Activated CD8-positive, alpha-beta memory T cell treated with anti-CD3 and anti-CD28 coated beads for 36 hours (primary cell): Measurements from ENCODE around the gene CDC20. TPM values are rescaled to one million over a fixed set of nuclear protein-coding genes. Genes with fewer than 3 reads are reported as not detected.

Source experiments
- CTCF ChIA-PET: fragments of 350-600 bp; sonication (Branson Sonifier 250); formaldehyde crosslinking; loops from one replicate; lab custom pipeline; 2021; ENCODE audit warnings: antibody characterized with exemption; lab: Charles Lee
- POLR2A ChIA-PET: fragments of 350-600 bp; sonication (Branson Sonifier 250); formaldehyde crosslinking; loops from one replicate; lab custom pipeline; 2021; ENCODE audit warnings: antibody characterized with exemption; lab: Charles Lee
- total RNA-seq, 2 experiments: library from RNA; stranded (reverse); gene quantifications; one replicate each; pipeline ENCODE4 v1.2.3, GENCODE V29; 2021

CDC20 gene
- total RNA-seq, 2 experiments from 2014 or later: 141 to 148 TPM

- CTCF ChIA-PET: no interaction called here
- POLR2A ChIA-PET: no interaction called here
Observed at GRCh38 chr1:43370564-43370963, 11.8 kb downstream of the CDC20 start.

- ChIA-PET CTCF (no interaction called here), POLR2A (no interaction called here)
Observed at GRCh38 chr1:43372172-43372571, 13.4 kb downstream of the CDC20 start.

DNA sequence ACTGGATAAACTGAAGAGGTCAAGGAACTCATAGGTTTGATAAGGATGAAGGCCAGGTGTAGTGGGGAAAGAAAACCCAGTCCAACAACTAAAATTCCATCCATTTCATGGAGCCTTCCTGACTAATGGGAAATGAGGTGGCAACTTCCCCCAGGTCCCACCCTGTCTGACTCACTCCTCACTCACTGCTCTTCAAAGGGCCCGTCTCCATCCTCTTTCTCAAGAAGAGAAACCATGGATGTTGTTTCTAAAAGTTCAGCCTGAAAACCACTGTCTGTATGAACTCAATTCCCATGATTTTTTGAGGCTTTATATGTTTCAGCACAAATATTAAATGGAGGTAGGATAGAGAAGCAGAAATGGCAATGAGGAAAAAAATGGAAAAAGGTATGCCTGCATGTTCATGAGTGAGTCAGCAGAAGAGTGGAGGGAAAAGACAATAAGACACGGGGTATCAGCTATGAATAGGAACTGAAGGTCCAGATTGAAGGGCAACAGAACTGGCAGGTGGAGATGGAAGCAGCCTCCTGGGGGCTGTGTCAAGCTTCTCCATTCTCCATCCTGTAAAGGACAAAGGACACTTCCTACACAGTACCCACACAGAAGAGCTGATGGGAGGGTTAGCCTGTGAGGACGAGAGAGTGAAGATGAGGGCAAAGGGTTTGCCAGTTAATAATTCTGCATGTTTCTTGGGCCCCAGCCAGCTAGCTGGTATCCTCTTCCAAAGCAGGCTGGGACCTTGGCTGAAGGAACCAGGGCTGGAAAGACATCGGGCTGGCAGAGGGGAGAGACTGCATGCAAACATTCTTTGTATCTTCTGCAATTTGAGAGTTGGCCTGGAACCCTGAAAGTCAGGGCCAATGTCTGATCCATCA lies 14.5 kb downstream of the CDC20 start:
- POLR2A ChIA-PET: no interaction called here

DNA sequence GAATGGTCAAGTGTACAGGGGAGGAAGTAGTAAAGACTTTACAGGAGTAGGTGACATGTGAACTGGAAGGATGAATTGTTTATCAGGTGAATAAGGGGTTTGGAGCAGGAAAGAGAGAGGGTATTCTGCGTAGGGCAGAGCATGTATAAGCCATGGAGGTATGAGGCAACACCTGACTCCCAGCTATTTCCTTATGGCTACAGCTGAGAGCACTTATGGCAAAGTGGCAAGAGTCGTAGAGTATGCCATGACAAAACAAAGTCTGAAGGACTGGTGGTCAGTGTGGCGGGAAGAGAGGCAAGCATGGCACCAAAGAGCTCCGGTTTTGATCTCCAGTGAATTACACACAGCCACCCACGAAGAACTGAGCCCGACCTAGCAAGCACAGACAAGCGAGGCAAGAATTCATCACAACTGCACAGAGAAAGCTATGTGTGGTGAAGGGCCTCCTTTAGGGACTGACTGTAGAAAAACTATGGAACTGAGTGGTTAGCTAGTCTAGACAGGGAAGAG lies 18.0 kb downstream of the CDC20 start:
- ChIA-PET CTCF (interaction anchor here (1.1 kb wide), 1 partner anchor 14 kb away, joined by 3 read pairs; no protein-coding TSS in a partner anchor), POLR2A (interaction anchor here (1.1 kb wide), 1 partner anchor 8 kb away, joined by 3 read pairs; no protein-coding TSS in a partner anchor)

More for the DNA sequence above, 14.5 kb downstream of the CDC20 start:
- CTCF ChIA-PET: no interaction called here

- ChIA-PET CTCF (no interaction called here), POLR2A (no interaction called here)
Observed at GRCh38 chr1:43377831-43378230, 19.1 kb downstream of the CDC20 start.

GRCh38 chr1:43379476-43379875 lies 20.7 kb downstream of the CDC20 start:
- CTCF ChIA-PET: no interaction called here
- POLR2A ChIA-PET: no interaction called here

DNA sequence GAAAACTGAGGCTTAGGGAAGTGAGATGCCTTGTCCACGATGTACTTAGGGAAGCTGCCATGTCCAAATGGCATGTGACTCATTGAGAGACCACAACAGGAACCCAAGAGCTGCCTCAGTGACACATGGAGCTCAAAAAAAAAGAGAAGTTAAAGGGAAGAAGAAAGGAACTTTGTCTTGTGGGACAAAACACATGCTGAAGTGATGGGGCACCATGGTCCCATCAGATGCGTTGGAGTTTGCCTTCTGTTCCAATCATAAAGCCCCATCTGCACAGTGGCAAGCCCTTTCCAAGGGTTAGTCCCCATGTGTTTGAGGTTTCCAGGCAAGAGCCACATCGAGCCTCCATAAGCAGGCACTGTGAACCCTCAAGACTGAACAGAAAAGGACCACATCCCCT lies 22.8 kb downstream of the CDC20 start:
- CTCF ChIA-PET: no interaction called here
- POLR2A ChIA-PET: interaction anchor here (1.6 kb wide), 1 partner anchor 13 kb away, joined by 6 read pairs; the partner anchor contains the start of gene ELOVL1

- ChIA-PET POLR2A (interaction anchor here (1.6 kb wide), 1 partner anchor 14 kb away, joined by 6 read pairs; the partner anchor contains the start of gene ELOVL1), CTCF (no interaction called here)
Observed at GRCh38 chr1:43382027-43382779, 23.4 kb downstream of the CDC20 start.

DNA sequence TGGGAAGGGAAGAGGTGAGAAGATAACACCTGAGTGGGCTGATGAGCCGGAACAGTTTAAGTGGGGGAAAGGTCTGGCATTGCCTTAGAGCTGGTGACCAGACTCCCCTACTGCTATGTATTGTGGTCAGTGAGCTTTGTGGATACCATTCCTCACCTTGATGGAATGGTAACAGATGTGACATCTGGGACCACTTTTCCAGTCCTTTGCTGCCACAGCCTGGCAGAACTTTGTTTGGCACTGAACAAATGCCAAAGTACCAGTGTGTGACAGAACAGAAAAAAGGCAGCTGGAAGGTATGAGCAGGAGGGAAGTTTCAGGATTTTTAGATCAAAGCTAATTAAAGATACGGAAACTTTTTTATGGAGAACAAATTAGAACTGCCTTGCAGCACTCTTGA lies 24.7 kb downstream of the CDC20 start:
- CTCF ChIA-PET: no interaction called here
- POLR2A ChIA-PET: no interaction called here

DNA sequence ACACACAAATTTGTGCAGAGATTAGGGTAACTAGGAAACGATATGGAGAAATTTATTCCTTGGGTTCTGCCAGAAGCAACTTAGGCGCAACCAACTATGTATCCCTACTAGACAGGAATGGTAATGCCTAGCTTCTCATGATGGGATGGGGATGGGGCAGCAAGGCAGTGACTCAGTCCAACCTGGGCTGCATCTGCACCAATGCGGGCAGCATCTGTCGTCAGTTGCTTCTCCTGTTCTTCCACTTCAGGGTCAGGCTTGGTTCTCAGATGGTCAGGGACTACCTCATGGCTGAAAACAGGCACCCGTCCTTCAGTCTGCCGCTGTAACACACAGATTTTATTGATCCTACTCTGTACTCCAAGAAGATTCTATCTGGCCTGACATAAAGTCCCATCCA lies 27.9 kb downstream of the CDC20 start:
- POLR2A ChIA-PET: interaction anchor here (1.0 kb wide), 1 partner anchor 18 kb away, joined by 3 read pairs; no protein-coding TSS in a partner anchor

DNA sequence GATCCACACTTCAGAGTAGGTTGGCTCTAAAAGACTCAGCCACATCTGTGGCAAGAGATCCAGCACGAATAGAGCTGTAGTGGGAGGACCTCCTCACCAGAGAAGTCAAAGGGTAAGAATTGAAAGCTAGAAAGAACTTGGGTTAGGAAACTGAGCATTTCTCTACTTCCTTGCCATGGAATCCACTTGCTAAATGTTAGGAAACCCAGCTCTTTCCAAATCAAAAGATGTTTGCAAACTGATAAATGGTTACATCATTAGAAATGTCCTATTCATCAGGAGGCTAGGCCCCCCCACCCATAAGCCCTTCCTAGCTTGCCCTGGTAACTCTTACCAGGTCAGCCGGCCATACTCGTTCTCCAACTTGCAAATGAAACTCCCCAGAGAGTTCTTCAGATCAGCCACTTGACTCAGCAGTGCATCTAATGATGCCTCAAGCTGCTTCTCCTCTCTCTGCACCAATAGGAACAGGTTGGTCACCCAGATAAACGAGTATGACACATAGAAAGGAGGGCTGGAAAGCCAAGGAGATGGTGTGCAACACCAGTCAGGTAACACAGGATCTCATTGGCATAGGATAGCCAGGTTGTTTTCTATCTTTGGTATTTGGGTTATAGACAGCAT lies 29.3 kb downstream of the CDC20 start:
- POLR2A ChIA-PET: interaction anchor here (0.6 to 0.9 kb wide), 3 partner anchors 20 to 136 kb away, joined by 3 to 6 read pairs (median 4); partner anchors contain the start of gene ELOVL1
- CTCF ChIA-PET: interaction anchor here (1.0 to 2.6 kb wide), 2 partner anchors 20 to 161 kb away, joined by 4 to 11 read pairs; partner anchors contain the start of gene ELOVL1

More for the DNA sequence above, 27.9 kb downstream of the CDC20 start:
- CTCF ChIA-PET: interaction anchor here (1.3 kb wide), 1 partner anchor 160 kb away, joined by 3 read pairs; no protein-coding TSS in a partner anchor

DNA sequence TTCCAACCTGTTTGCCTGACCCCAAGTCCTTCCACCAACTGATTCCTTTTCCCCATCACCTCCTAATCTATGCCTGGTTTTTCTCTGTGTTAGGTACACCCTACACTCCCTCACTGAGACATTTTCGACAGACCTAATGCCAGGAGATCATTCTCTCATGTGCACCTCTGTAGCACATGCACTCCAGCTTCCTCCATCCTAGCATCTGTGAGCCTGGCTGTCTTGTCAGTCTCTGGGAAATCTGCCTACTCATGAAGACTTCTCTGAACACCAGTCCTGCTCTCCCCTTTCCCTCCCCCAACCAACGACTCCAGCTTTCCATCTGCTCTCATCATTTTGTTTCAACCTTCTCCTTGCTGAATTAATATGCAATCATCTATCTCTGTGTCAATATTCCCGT lies 29.8 kb downstream of the CDC20 start:
- CTCF ChIA-PET: interaction anchor here (1.0 to 2.6 kb wide), 2 partner anchors 21 to 162 kb away, joined by 4 to 11 read pairs; partner anchors contain the start of gene ELOVL1
- POLR2A ChIA-PET: interaction anchor here (0.9 kb wide), 1 partner anchor 21 kb away, joined by 3 read pairs; no protein-coding TSS in a partner anchor

GRCh38 chr1:43389326-43390313 lies 30.8 kb downstream of the CDC20 start, which contains the start of the genes MED8 and SZT2:
MED8 (minus strand) TSS chr1:43389800; CDS start chr1:43389764, 36 bp downstream.
SZT2 (plus strand) TSS chr1:43389899; CDS start chr1:43389969, 70 bp downstream.
- CTCF ChIA-PET: interaction anchor here (1.0 to 2.6 kb wide), 4 partner anchors 13 to 163 kb away, joined by 3 to 11 read pairs (median 4); partner anchors contain the start of gene ELOVL1

DNA sequence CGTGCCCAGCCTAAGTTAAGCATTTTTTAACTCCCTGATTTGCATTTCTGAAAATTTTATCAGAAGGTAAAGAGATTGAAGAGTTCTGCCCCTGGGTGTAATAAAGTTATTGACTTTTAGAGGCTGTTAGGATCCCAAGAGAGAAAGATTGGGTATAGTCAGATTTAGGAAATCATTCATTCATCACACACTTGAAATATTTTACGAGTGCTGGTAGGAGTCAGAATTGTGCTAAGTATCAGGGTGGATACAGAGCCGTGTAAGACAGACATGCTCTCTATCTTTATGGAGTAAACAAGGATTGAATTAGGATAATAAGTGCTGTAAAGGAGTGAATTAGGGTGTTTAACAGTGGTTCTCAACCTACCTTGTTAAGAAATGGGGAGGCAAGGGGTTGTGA lies 33.9 kb downstream of the CDC20 start:
- CTCF ChIA-PET: no interaction called here
- POLR2A ChIA-PET: interaction anchor here (0.7 kb wide), 1 partner anchor 30 kb away, joined by 9 read pairs; no protein-coding TSS in a partner anchor

More at GRCh38 chr1:43389326-43390313, 30.8 kb downstream of the CDC20 start, which contains the start of the genes MED8 and SZT2:
- POLR2A ChIA-PET: interaction anchor here (0.9 to 1.7 kb wide), 3 partner anchors 22 to 260 kb away, joined by 3 to 8 read pairs (median 3); partner anchors contain the start of genes ELOVL1 and KDM4A

DNA sequence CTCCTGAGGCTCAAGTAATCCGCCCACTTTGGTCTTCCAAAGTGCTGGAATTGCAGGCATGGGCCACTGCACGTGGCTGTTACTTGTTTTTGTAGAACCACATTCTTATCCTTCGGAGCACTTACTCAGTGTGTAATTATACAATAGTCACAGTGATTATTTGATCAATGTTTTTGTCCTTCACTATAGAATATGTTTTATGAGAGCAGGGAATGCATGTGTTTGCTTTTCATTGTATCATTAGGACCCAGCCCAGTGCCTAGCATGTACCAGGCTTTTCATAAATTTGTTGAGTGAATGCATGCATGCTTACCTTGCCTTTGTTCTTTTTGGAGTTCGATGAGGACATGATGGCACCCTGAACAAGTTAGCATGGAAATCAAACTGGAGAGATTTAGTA lies 36.7 kb downstream of the CDC20 start:
- POLR2A ChIA-PET: no interaction called here
- CTCF ChIA-PET: no interaction called here

DNA sequence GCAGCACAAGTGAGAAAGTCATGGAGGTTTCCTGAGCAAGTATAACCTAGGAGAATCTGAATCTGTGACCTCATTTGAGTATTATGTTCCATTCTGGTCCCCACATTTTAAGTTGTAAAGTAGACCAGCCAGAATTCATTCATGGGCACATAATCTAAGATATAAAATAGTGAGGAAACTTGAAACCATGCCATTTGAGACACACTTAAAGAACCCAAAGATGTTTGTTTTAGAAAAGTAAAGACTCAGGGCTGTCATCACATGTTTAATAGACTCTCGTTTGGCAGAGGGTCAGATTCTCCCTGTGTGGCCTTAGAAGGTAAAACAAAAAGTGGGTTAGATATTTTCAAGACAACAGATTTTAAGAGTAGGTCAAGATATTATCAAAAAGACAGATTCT lies 37.3 kb downstream of the CDC20 start:
- CTCF ChIA-PET: no interaction called here
- POLR2A ChIA-PET: no interaction called here

GRCh38 chr1:43398227-43398626 lies 39.4 kb downstream of the CDC20 start:
- ChIA-PET POLR2A (no interaction called here), CTCF (interaction anchor here (2.9 kb wide), 1 partner anchor 171 kb away, joined by 9 read pairs; no protein-coding TSS in a partner anchor)
